DND-41 (cell line): Measurements from ENCODE around the gene ACVR1C.

Source experiments
- CTCF ChIP-seq: IDR thresholded peaks from 2 replicates; pipeline ENCODE4 v1.5.1; 2012; ENCODE audit warnings: borderline replicate concordance, low read length, moderate library complexity, mild to moderate bottlenecking; ENCODE audit not compliant: poor library complexity, severe bottlenecking; ENCODE audit errors: extremely low read depth
- EZH2 ChIP-seq: IDR thresholded peaks from 3 replicates; pipeline ENCODE4 v1.6.1; 2012; ENCODE audit warnings: borderline replicate concordance, low read depth, mild to moderate bottlenecking, moderate library complexity, low read length, inconsistent platforms; ENCODE audit not compliant: severe bottlenecking

DNA sequence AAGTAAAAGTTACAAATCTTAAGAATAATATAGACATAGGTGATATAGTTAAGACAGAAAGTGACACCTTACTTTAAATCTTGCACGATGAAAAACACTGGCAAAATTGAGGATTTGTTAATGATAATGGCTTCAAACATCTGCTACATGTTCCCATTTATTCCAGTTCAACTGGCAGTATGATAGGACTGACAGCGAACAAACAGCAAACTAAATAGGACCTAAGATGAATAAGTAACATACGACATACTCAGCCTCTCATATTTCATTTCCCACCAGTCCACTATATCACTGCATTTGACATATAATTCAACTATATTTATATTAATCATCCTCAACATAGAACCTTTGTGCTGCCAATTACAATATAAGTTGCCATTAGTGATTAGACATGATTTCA lies 36.3 kb downstream of the ACVR1C start:
- TF ChIP-seq CTCF (no peak), EZH2 (no peak)
